ENCODE data around the gene FBLIM1.

The FBLIM1 gene

GRCh38 chr1:15758343-15758931 lies at the start of gene FBLIM1:
Gene FBLIM1, plus strand, starts transcription at chr1:15758795. Its CDS starts 6,189 bp downstream, at chr1:15764984.
- no peak within 1 kb of the TSS for H3K4me3 ChIP-seq (ENCODE audit: low read length)
- TF ChIP-seq ZNF274 (IDR thresholded peaks at IDR 0.05; ENCODE audit: low read depth, low read length): no peak

- no peak for TF ChIP-seq ZNF274 (IDR thresholded peaks at IDR 0.05; ENCODE audit: low read depth, low read length)
- H3K4me3 ChIP-seq (ENCODE audit: low read length): no peak overlapping the region
Observed at GRCh38 chr1:15709226-15709625, 49.4 kb upstream of the FBLIM1 start.

GRCh38 chr1:15712168-15712567 lies 46.4 kb upstream of the FBLIM1 start:
- H3K4me3 ChIP-seq (ENCODE audit: low read length): no peak overlapping the region
- TF ChIP-seq ZNF274 (IDR thresholded peaks at IDR 0.05; ENCODE audit: low read depth, low read length): no peak

- TF ChIP-seq ZNF274 (IDR thresholded peaks at IDR 0.05; ENCODE audit: low read depth, low read length): no peak
- no peak overlapping the region for H3K4me3 ChIP-seq (ENCODE audit: low read length)
Observed at GRCh38 chr1:15714406-15715136, 44.0 kb upstream of the FBLIM1 start.

- H3K4me3 ChIP-seq (ENCODE audit: low read length): no peak overlapping the region
- TF ChIP-seq ZNF274 (IDR thresholded peaks at IDR 0.05; ENCODE audit: low read depth, low read length): no peak
Observed at GRCh38 chr1:15717418-15718125, 41.0 kb upstream of the FBLIM1 start.

GRCh38 chr1:15718199-15718601 lies 40.4 kb upstream of the FBLIM1 start:
- TF ChIP-seq ZNF274 (IDR thresholded peaks at IDR 0.05; ENCODE audit: low read depth, low read length): no peak
- no peak overlapping the region for H3K4me3 ChIP-seq (ENCODE audit: low read length)

- TF ChIP-seq ZNF274 (IDR thresholded peaks at IDR 0.05; ENCODE audit: low read depth, low read length): no peak
- H3K4me3 ChIP-seq (ENCODE audit: low read length): no peak overlapping the region
Observed at GRCh38 chr1:15719381-15720120, 39.0 kb upstream of the FBLIM1 start.

GRCh38 chr1:15720861-15721260 lies 37.7 kb upstream of the FBLIM1 start:
- no peak overlapping the region for H3K4me3 ChIP-seq (ENCODE audit: low read length)
- TF ChIP-seq ZNF274 (IDR thresholded peaks at IDR 0.05; ENCODE audit: low read depth, low read length): no peak

- no peak overlapping the region for H3K4me3 ChIP-seq (ENCODE audit: low read length)
- TF ChIP-seq ZNF274 (IDR thresholded peaks at IDR 0.05; ENCODE audit: low read depth, low read length): no peak
Observed at GRCh38 chr1:15722411-15722810, 36.2 kb upstream of the FBLIM1 start.

- H3K4me3 ChIP-seq (ENCODE audit: low read length): no peak overlapping the region
- no peak for TF ChIP-seq ZNF274 (IDR thresholded peaks at IDR 0.05; ENCODE audit: low read depth, low read length)
Observed at GRCh38 chr1:15722836-15723532, 35.6 kb upstream of the FBLIM1 start.

- no peak for TF ChIP-seq ZNF274 (IDR thresholded peaks at IDR 0.05; ENCODE audit: low read depth, low read length)
- no peak overlapping the region for H3K4me3 ChIP-seq (ENCODE audit: low read length)
Observed at GRCh38 chr1:15723631-15724246, 34.9 kb upstream of the FBLIM1 start.

GRCh38 chr1:15724949-15725880 lies 33.4 kb upstream of the FBLIM1 start:
- H3K4me3 ChIP-seq (ENCODE audit: low read length): no peak overlapping the region
- no peak for TF ChIP-seq ZNF274 (IDR thresholded peaks at IDR 0.05; ENCODE audit: low read depth, low read length)

All from GM08714 (cell line).